Gastroesophageal sphincter (tissue), 4 donors: ENCODE data around the gene SLIRP. TPM values are rescaled to one million over a fixed set of nuclear protein-coding genes. Genes with fewer than 3 reads are reported as not detected.

Source experiments
- ATAC-seq: fragments of 150-250 bp; one replicate; pipeline ENCODE4 v1.9.1; 2016; ENCODE audit warnings: mild to moderate bottlenecking, moderate library complexity
- H3K27ac ChIP-seq, 4 donors: fragments of 200-600 bp; sonication (generic) in 3 of 4; 1 replicate in 3 of 4; 2 replicates in 1 of 4; pipeline ENCODE4 v1.5.1; 2016 to 2019
- H3K27me3 ChIP-seq: fragments of 200-600 bp; sonication (generic); one replicate; pipeline ENCODE4 v1.5.1; 2019
- H3K36me3 ChIP-seq, 2 donors: fragments of 200-600 bp; sonication (generic); one replicate each; pipeline ENCODE4 v1.5.1; 2019; ENCODE audit warnings: control low read depth in 1 of 2
- H3K4me1 ChIP-seq, 3 donors: fragments of 200-600 bp; sonication (generic); 1 replicate in 2 of 3; 2 replicates in 1 of 3; pipeline ENCODE4 v1.5.1; 2016 to 2019; ENCODE audit warnings: control low read depth in 2 of 3
- H3K4me3 ChIP-seq, 2 donors: fragments of 200-600 bp; sonication (generic); one replicate each; pipeline ENCODE4 v1.5.1; 2019; ENCODE audit warnings: mild to moderate bottlenecking in 1 of 2, moderate library complexity in 1 of 2
- H3K9me3 ChIP-seq, 3 donors: fragments of 200-600 bp; sonication (generic); one replicate each; pipeline ENCODE4 v1.5.1; 2017 to 2019; ENCODE audit warnings: control low read depth in 2 of 3
- CTCF ChIP-seq, 4 experiments: fragments of 200-600 bp in 2 of 4; fragments of 450-650 bp in 2 of 4; sonication (generic) in 1 of 4; IDR thresholded peaks; one replicate each; pipeline ENCODE4 v1.5.1; 2017 to 2019; ENCODE audit warnings: antibody characterized with exemption in 4 of 4, mild to moderate bottlenecking in 2 of 4, moderate library complexity in 2 of 4
- EP300 ChIP-seq: sonication (generic); formaldehyde crosslinking; IDR thresholded peaks from one replicate; pipeline ENCODE4 v1.6.1; 2017; ENCODE audit warnings: antibody characterized with exemption, mild to moderate bottlenecking
- POLR2A ChIP-seq, 2 donors: fragments of 450-650 bp; IDR thresholded peaks; one replicate each; pipeline ENCODE4 v1.6.1; 2017; ENCODE audit warnings: antibody characterized with exemption in 2 of 2, mild to moderate bottlenecking in 2 of 2, moderate library complexity in 1 of 2
- POLR2AphosphoS5 ChIP-seq: sonication (generic); formaldehyde crosslinking; IDR thresholded peaks from one replicate; pipeline ENCODE4 v1.6.1; 2017; ENCODE audit warnings: antibody characterized with exemption
- WGBS, 2 donors: methylation state at CpG; one replicate each; pipeline ENCODE4 v1.1.5; 2018; ENCODE audit warnings: low coverage in 1 of 2; 5-methylcytosine and 5-hydroxymethylcytosine counted together
- total RNA-seq, 4 donors: library from RNA; depleted of rRNA; stranded (reverse); fragments of >200 nt; gene quantifications; one replicate each; pipeline ENCODE4 v1.1.0, GENCODE V29; 2016

SLIRP gene
- total RNA-seq, 4 donors from 2014 or later, result 88.9 to 383 (median 202) TPM

DNA sequence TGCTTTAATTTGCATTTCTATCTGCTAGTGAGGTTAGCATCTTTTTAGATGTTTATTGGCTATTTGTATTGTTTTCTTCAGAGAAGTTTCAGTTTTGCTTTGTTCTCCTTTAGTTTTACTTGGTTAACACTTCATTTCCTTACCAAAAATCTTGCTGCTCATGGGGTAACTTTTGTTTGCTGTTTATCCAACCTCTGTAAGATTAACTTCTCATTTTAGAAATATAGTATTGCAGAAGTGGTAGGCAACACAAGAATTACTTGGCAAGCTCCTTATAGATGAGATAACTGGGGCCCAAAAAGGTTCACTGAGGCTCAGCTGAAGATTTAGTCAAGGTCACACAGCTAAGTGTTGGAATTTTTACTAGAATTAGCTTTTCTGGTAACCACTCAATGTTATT lies 40.6 kb upstream of the SLIRP start:
- Histone ChIP-seq H3K36me3 (peaks cover 0 to 10% of the 10 kb centered on the region in 2 donors), H3K9me3 (no peaks in the 10 kb centered on the region), H3K27me3 (no peaks in the 10 kb centered on the region), H3K4me1 (no peaks in the 10 kb centered on the region), H3K27ac (no peak overlapping the region), H3K4me3 (no peak overlapping the region)
- TF ChIP-seq POLR2AphosphoS5, result no peak
- no peak for TF ChIP-seq POLR2A (IDR thresholded peaks at IDR 0.05)
- no peak for TF ChIP-seq EP300
- TF ChIP-seq CTCF (IDR thresholded peaks at IDR 0.05), result no peak
- no peak for ATAC-seq

GRCh38 chr14:77673193-77673592 lies 34.7 kb upstream of the SLIRP start:
- Histone ChIP-seq H3K9me3 (no peaks in the 10 kb centered on the region), H3K4me3 (no peak overlapping the region), H3K27ac (no peak overlapping the region), H3K36me3 (peaks cover 0 to 62% of the 10 kb centered on the region in 2 donors), H3K4me1 (no peaks in the 10 kb centered on the region), H3K27me3 (no peaks in the 10 kb centered on the region)
- TF ChIP-seq EP300 (no peak), POLR2A (IDR thresholded peaks at IDR 0.05) (no peak), CTCF (IDR thresholded peaks at IDR 0.05) (no peak)
- ATAC-seq, result no peak

GRCh38 chr14:77674931-77675330 lies 33.0 kb upstream of the SLIRP start:
- no peak for ATAC-seq
- H3K4me1 ChIP-seq, result no peaks in the 10 kb centered on the region
- H3K36me3 ChIP-seq, result peaks cover 0 to 79% of the 10 kb centered on the region in 2 donors
- no peaks in the 10 kb centered on the region for H3K27me3 ChIP-seq
- H3K9me3 ChIP-seq, result no peaks in the 10 kb centered on the region
- no peak overlapping the region for H3K4me3 ChIP-seq
- H3K27ac ChIP-seq, result no peak overlapping the region
- 63 to 86% methylated on average over 2 to 3 of the region's 8 CpGs for WGBS, 2 donors
- TF ChIP-seq POLR2AphosphoS5 (no peak), CTCF (IDR thresholded peaks at IDR 0.05) (no peak), EP300 (no peak), POLR2A (IDR thresholded peaks at IDR 0.05) (no peak)

GRCh38 chr14:77681196-77682157 lies 26.4 kb upstream of the SLIRP start:
- TF ChIP-seq EP300 (no peak), POLR2AphosphoS5 (no peak), CTCF (IDR thresholded peaks at IDR 0.05) (no peak), POLR2A (IDR thresholded peaks at IDR 0.05) (no peak)
- Histone ChIP-seq H3K36me3 (peaks cover 0 to 52% of the 10 kb centered on the region in 2 donors), H3K4me1 (peaks cover 3 to 19% (median 6%) of the 10 kb centered on the region in 3 donors), H3K9me3 (no peaks in the 10 kb centered on the region), H3K27me3 (no peaks in the 10 kb centered on the region), H3K4me3 (no peak overlapping the region), H3K27ac (peak overlapping the region in 3 of 4 donors; percentile 50 to 72 (median 50))
- 51 to 69% methylated on average over 6 to 7 of the region's 7 CpGs for WGBS, 2 donors
- no peak for ATAC-seq

- Histone ChIP-seq H3K27me3 (no peaks in the 10 kb centered on the region), H3K36me3 (peaks cover 0 to 52% of the 10 kb centered on the region in 2 donors), H3K4me1 (peaks cover 3 to 19% (median 6%) of the 10 kb centered on the region in 3 donors), H3K4me3 (no peak overlapping the region), H3K9me3 (no peaks in the 10 kb centered on the region), H3K27ac (peak overlapping the region in 3 of 4 donors; percentile 50 to 72 (median 50))
- no peak for TF ChIP-seq CTCF (IDR thresholded peaks at IDR 0.05)
- TF ChIP-seq POLR2AphosphoS5, result no peak
- TF ChIP-seq EP300, result no peak
- no peak for TF ChIP-seq POLR2A (IDR thresholded peaks at IDR 0.05)
- no peak for ATAC-seq
- 14 to 20% methylated on average over 1 of the region's 1 CpG for WGBS, 2 donors
These were observed 25.7 kb upstream of the SLIRP start for GRCh38 chr14:77682158-77682553.
